HEK293 (cell line): ENCODE measurements around the gene KLHL6.

Source experiments
- CTCF ChIP-seq: fragments of 450-650 bp; formaldehyde crosslinking; IDR thresholded peaks from 2 replicates; pipeline ENCODE4 v1.5.1; 2016; ENCODE audit warnings: missing biosample characterization, missing genetic modification characterization
- KLF10 ChIP-seq: fragments of 450-650 bp; IDR thresholded peaks from 2 replicates; pipeline ENCODE4 v1.5.1; 2018; ENCODE audit warnings: missing biosample characterization, mild to moderate bottlenecking, missing genetic modification characterization
- PBX3 ChIP-seq: sonication (generic); formaldehyde crosslinking; IDR thresholded peaks from 2 replicates; pipeline ENCODE4 v1.8.1; 2022; ENCODE audit warnings: mild to moderate bottlenecking, moderate library complexity, missing genetic modification reagents
- RBAK ChIP-seq: fragments of 450-650 bp; formaldehyde crosslinking; IDR thresholded peaks from 2 replicates; pipeline ENCODE4 v1.5.1; 2016; ENCODE audit warnings: missing biosample characterization, missing genetic modification characterization
- SP2 ChIP-seq: fragments of 450-650 bp; formaldehyde crosslinking; IDR thresholded peaks from 2 replicates; pipeline ENCODE4 v1.5.1; 2016; ENCODE audit warnings: missing biosample characterization, missing genetic modification characterization
- ZNF302 ChIP-seq: fragments of 450-650 bp; formaldehyde crosslinking; IDR thresholded peaks from 2 replicates; pipeline ENCODE4 v1.5.1; 2016; ENCODE audit warnings: missing biosample characterization, missing genetic modification characterization, low read depth
- ZNF350 ChIP-seq: fragments of 450-650 bp; formaldehyde crosslinking; IDR thresholded peaks from 2 replicates; pipeline ENCODE4 v1.5.0; 2017; ENCODE audit warnings: missing biosample characterization, mild to moderate bottlenecking, missing genetic modification characterization

GRCh38 chr3:183478501-183478900 lies 77.0 kb downstream of the KLHL6 start:
- TF ChIP-seq CTCF (tag by site-specific recombination) (no peak), ZNF302 (tag by site-specific recombination) (no peak), PBX3 (CRISPR knock-in tag) (no peak), SP2 (tag by site-specific recombination) (no peak), KLF10 (tag by site-specific recombination) (no peak), ZNF350 (tag by site-specific recombination) (no peak), RBAK (tag by site-specific recombination) (no peak)
